OCI-LY3 (cell line): ENCODE measurements around the gene CRIM1.

Experiments used
- CTCF ChIP-seq: fragments of 200-600, 300-600 bp; sonication (generic); IDR thresholded peaks from 2 replicates; pipeline ENCODE4 v1.5.1; 2014; ENCODE audit warnings: antibody characterized with exemption, low read length, low read depth
- EZH2phosphoT487 ChIP-seq: fragments of 200-600 bp; shearing (Covaris generic); IDR thresholded peaks from 2 replicates; pipeline ENCODE4 v1.6.1; 2018; ENCODE audit warnings: antibody characterized with exemption, mixed run types, low read depth

DNA sequence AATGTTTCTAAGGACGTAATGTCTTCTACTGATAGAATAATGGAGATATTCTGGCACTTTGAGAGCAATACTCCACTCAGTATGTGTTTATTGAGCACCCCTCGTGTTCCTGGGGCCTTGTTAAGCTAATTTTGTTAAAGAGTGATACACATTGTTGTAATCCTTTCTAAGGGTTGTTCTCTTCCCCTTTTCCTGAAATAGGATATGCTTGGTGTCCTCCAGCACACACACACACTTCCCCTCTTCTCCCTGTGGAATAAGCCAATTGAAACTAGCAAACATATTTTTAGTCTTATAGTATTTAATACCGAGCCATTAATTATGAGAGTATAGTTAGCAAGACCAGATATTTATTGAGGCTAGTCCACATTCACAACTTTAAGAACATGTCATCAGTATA is 114.1 kb downstream of the CRIM1 start:
- TF ChIP-seq CTCF (no peak), EZH2phosphoT487 (no peak)
